ENCODE results near the gene EXOSC1. TPM values are rescaled to one million over a fixed set of nuclear protein-coding genes. Genes with fewer than 3 reads are reported as not detected.

EXOSC1 gene
- polyA plus RNA-seq, 1 of the 3 experiments (the other 2 are of a cell fraction): 49.0 TPM

- no peak overlapping the region for H3K4me2 ChIP-seq
- H3K9ac ChIP-seq: no peak overlapping the region
- H4K20me1 ChIP-seq (ENCODE audit: insufficient read depth): 0 out of 2 replicates have a peak, but pooled peaks cover 7% of the 10 kb centered on the region
- no peaks in the 10 kb centered on the region for H3K27me3 ChIP-seq (ENCODE audit: insufficient read depth)
- peaks cover 27% of the 10 kb centered on the region for H3F3A ChIP-seq (replicated peaks; ENCODE audit: insufficient read depth)
- ChIA-PET POLR2A (interaction anchor here (1.1 kb wide), 1 partner anchor 89 kb away, joined by 4 read pairs; no protein-coding TSS in a partner anchor), CTCF (interaction anchor here (0.8 to 8.7 kb wide), 21 partner anchors 8 to 237 kb away, joined by 3 to 132 read pairs (median 4); partner anchors contain the start of genes ANKRD2 and RRP12)
- H3K9me3 ChIP-seq: no peaks in the 10 kb centered on the region
- WGBS (ENCODE audit: low lambda C conversion rate): 73% methylated on average over 1 of the region's 1 CpG
- H3K27ac ChIP-seq (ENCODE audit: low read depth in 2 of 2, low read length in 1 of 2): peak overlapping the region; percentile 32 to 43
- H3K9me2 ChIP-seq: no peaks in the 10 kb centered on the region
- H3K36me3 ChIP-seq (replicated peaks in 1 of 2; ENCODE audit: control insufficient read depth in 1 of 2, insufficient read depth in 2 of 2, low read length in 1 of 2): peaks cover 67% of the 10 kb centered on the region in 2 experiments
- DNase-seq: no peak
- H3K4me1 ChIP-seq (ENCODE audit: control insufficient read depth in 1 of 2, insufficient read depth in 2 of 2, low read depth in 1 of 2, low read length in 1 of 2): peaks cover 0 to 4% of the 10 kb centered on the region in 2 experiments; a peak in 2 of 4 replicates
- no peaks in the 10 kb centered on the region for H3K79me2 ChIP-seq (ENCODE audit: insufficient read depth)
- TF ChIP-seq TAF1 (IDR thresholded peaks at IDR 0.05; ENCODE audit: borderline replicate concordance, low read depth, low read length): no peak
- no peak for TF ChIP-seq RXRA (IDR thresholded peaks at IDR 0.05; ENCODE audit: borderline replicate concordance, low read depth)
- TF ChIP-seq IRF3 (IDR thresholded peaks at IDR 0.05; ENCODE audit: low read depth, low read length): no peak
- TF ChIP-seq USF1 (IDR thresholded peaks at IDR 0.05; ENCODE audit: borderline replicate concordance, low read depth): no peak
- no peak for TF ChIP-seq TCF12 (IDR thresholded peaks at IDR 0.05)
- TF ChIP-seq MXI1 (IDR thresholded peaks at IDR 0.05; ENCODE audit: low read depth, low read length): no peak
- TF ChIP-seq FOXM1 (IDR thresholded peaks at IDR 0.05; ENCODE audit: low read depth): no peak
- no peak for TF ChIP-seq EZH2phosphoT487 (IDR thresholded peaks at IDR 0.05; ENCODE audit: borderline replicate concordance, low read depth)
- TF ChIP-seq NFIC (IDR thresholded peaks at IDR 0.05; ENCODE audit: borderline replicate concordance): no peak
- no peak for TF ChIP-seq CTCF (IDR thresholded peaks at IDR 0.05)
- no peak for TF ChIP-seq POLR2AphosphoS5 (IDR thresholded peaks at IDR 0.05; ENCODE audit: low read depth, low read length)
- H2AFZ ChIP-seq (ENCODE audit: low read depth): no peak overlapping the region
- H3K4me3 ChIP-seq (ENCODE audit: low read depth in 2 of 2, low read length in 1 of 2): no peak overlapping the region
Observed at GRCh38 chr10:97464226-97464625, 18.4 kb upstream of the EXOSC1 start.

GRCh38 chr10:97463363-97464132, 17.7 kb upstream of the EXOSC1 start:
- H3K4me1 ChIP-seq (ENCODE audit: control insufficient read depth in 1 of 2, insufficient read depth in 2 of 2, low read depth in 1 of 2, low read length in 1 of 2): peaks cover 0 to 4% of the 10 kb centered on the region in 2 experiments; a peak in 2 of 4 replicates
- no peaks in the 10 kb centered on the region for H3K79me2 ChIP-seq (ENCODE audit: insufficient read depth)
- H3K9ac ChIP-seq: no peak overlapping the region
- DNase-seq: peak; percentile 70
- peaks cover 61 to 70% of the 10 kb centered on the region in 2 experiments for H3K36me3 ChIP-seq (replicated peaks in 1 of 2; ENCODE audit: control insufficient read depth in 1 of 2, insufficient read depth in 2 of 2, low read length in 1 of 2)
- H3K9me2 ChIP-seq: no peaks in the 10 kb centered on the region
- peaks cover 27% of the 10 kb centered on the region for H3F3A ChIP-seq (replicated peaks; ENCODE audit: insufficient read depth)
- no peaks in the 10 kb centered on the region for H3K27me3 ChIP-seq (ENCODE audit: insufficient read depth)
- H3K27ac ChIP-seq (ENCODE audit: low read depth in 2 of 2, low read length in 1 of 2): peak overlapping the region; percentile 32 to 59; a peak in 3 of 4 replicates
- POLR2A ChIA-PET: interaction anchor here (1.1 kb wide), 1 partner anchor 90 kb away, joined by 4 read pairs; no protein-coding TSS in a partner anchor
- H2AFZ ChIP-seq (ENCODE audit: low read depth): no peak overlapping the region
- H3K9me3 ChIP-seq: no peaks in the 10 kb centered on the region
- WGBS (ENCODE audit: low lambda C conversion rate): 50% methylated on average over 4 of the region's 4 CpGs
- no peak overlapping the region for H3K4me3 ChIP-seq (ENCODE audit: low read depth in 2 of 2, low read length in 1 of 2)
- H4K20me1 ChIP-seq (ENCODE audit: insufficient read depth): 0 out of 2 replicates have a peak, but pooled peaks cover 7% of the 10 kb centered on the region
- H3K4me2 ChIP-seq: no peak overlapping the region
- CTCF ChIA-PET: interaction anchor here (0.8 to 8.7 kb wide), 19 partner anchors 10 to 149 kb away, joined by 3 to 132 read pairs (median 5); partner anchors contain the start of gene ANKRD2
- TF ChIP-seq SIN3A (IDR thresholded peaks at IDR 0.05; ENCODE audit: borderline replicate concordance, low read depth, low read length) (0 out of 2 replicates have a peak, but pooled peaks have one; percentile 48), TEAD4 (IDR thresholded peaks at IDR 0.05; ENCODE audit: borderline replicate concordance, insufficient read depth) (no peak), REST (IDR thresholded peaks at IDR 0.05; ENCODE audit: low read depth, low read length) (no peak), JUND (IDR thresholded peaks at IDR 0.05) (no peak), MEF2A (IDR thresholded peaks at IDR 0.05; ENCODE audit: borderline replicate concordance, low read depth) (no peak), RXRA (IDR thresholded peaks at IDR 0.05; ENCODE audit: borderline replicate concordance, low read depth) (no peak), GABPA (IDR thresholded peaks at IDR 0.05; ENCODE audit: low read depth) (no peak), USF1 (IDR thresholded peaks at IDR 0.05; ENCODE audit: borderline replicate concordance, low read depth) (no peak)
